ENCODE data around the gene NT5DC1.

- TF ChIP-seq KDM1A (IDR thresholded peaks at IDR 0.05; ENCODE audit: borderline replicate concordance) (no peak), GATAD2B (conservative IDR thresholded peaks at IDR 0.05; ENCODE audit: low read depth) (no peak), MYC (IDR thresholded peaks at IDR 0.05; ENCODE audit: insufficient read depth, insufficient read length, insufficient replicate concordance, low read length, severe bottlenecking) (no peak)
- TF ChIP-seq, protein P1, sequence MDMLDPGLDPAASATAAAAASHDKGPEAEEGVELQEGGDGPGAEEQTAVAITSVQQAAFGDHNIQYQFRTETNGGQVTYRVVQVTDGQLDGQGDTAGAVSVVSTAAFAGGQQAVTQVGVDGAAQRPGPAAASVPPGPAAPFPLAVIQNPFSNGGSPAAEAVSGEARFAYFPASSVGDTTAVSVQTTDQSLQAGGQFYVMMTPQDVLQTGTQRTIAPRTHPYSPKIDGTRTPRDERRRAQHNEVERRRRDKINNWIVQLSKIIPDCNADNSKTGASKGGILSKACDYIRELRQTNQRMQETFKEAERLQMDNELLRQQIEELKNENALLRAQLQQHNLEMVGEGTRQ (IDR thresholded peaks at IDR 0.05; ENCODE audit: borderline replicate concordance, low read depth, low read length): no peak
These were observed 107.6 kb downstream of the NT5DC1 start for GRCh38 chr6:116208056-116208785.

All from GM12878 (cell line).